ENCODE data around the gene IHH.
A peak's percentile ranks its signal among the peaks of the same experiment; 100 is the strongest.

The IHH gene

GRCh38 chr2:219034823-219035222 is 25.9 kb downstream of the IHH start:
- no peaks in the 10 kb centered on the region for H3K36me3 Mint-ChIP-seq (ENCODE audit: low read depth)
- no peak for TF ChIP-seq CTCF (IDR thresholded peaks at IDR 0.05)
- no peak overlapping the region for H3K4me3 Mint-ChIP-seq
- H3K27me3 Mint-ChIP-seq (ENCODE audit: low read depth, poor library complexity): peaks cover 80% of the 10 kb centered on the region
- DNase-seq: no peak
- no peaks in the 10 kb centered on the region for H3K4me1 Mint-ChIP-seq
- H3K27ac Mint-ChIP-seq: no peak overlapping the region
- H3K9me3 Mint-ChIP-seq: no peaks in the 10 kb centered on the region

- H3K36me3 Mint-ChIP-seq (ENCODE audit: low read depth): no peaks in the 10 kb centered on the region
- no peaks in the 10 kb centered on the region for H3K4me1 Mint-ChIP-seq
- H3K4me3 Mint-ChIP-seq: no peak overlapping the region
- H3K9me3 Mint-ChIP-seq: no peaks in the 10 kb centered on the region
- peaks cover 73% of the 10 kb centered on the region for H3K27me3 Mint-ChIP-seq (ENCODE audit: low read depth, poor library complexity)
- TF ChIP-seq CTCF (IDR thresholded peaks at IDR 0.05): no peak
- no peak for DNase-seq
- no peak overlapping the region for H3K27ac Mint-ChIP-seq
Observed at GRCh38 chr2:219032051-219032745, 28.5 kb downstream of the IHH start.

GRCh38 chr2:219031005-219031738 is 29.5 kb downstream of the IHH start:
- H3K4me1 Mint-ChIP-seq: no peaks in the 10 kb centered on the region
- H3K9me3 Mint-ChIP-seq: no peaks in the 10 kb centered on the region
- no peak for DNase-seq
- H3K4me3 Mint-ChIP-seq: no peak overlapping the region
- H3K36me3 Mint-ChIP-seq (ENCODE audit: low read depth): no peaks in the 10 kb centered on the region
- no peak overlapping the region for H3K27ac Mint-ChIP-seq
- peaks cover 72% of the 10 kb centered on the region for H3K27me3 Mint-ChIP-seq (ENCODE audit: low read depth, poor library complexity)
- TF ChIP-seq CTCF (IDR thresholded peaks at IDR 0.05): no peak

- no peaks in the 10 kb centered on the region for H3K4me1 Mint-ChIP-seq
- peaks cover 72% of the 10 kb centered on the region for H3K27me3 Mint-ChIP-seq (ENCODE audit: low read depth, poor library complexity)
Observed at GRCh38 chr2:219030177-219030940, 30.4 kb downstream of the IHH start.

GRCh38 chr2:219029829-219030165 is 30.9 kb downstream of the IHH start:
- H3K36me3 Mint-ChIP-seq (ENCODE audit: low read depth): no peaks in the 10 kb centered on the region
- no peaks in the 10 kb centered on the region for H3K4me1 Mint-ChIP-seq
- peak; percentile 99 for TF ChIP-seq CTCF (IDR thresholded peaks at IDR 0.05)
- H3K4me3 Mint-ChIP-seq: no peak overlapping the region
- peaks cover 69% of the 10 kb centered on the region for H3K27me3 Mint-ChIP-seq (ENCODE audit: low read depth, poor library complexity)
- no peaks in the 10 kb centered on the region for H3K9me3 Mint-ChIP-seq
- no peak overlapping the region for H3K27ac Mint-ChIP-seq
- DNase-seq: peak; percentile 85

More at GRCh38 chr2:219030177-219030940, 30.4 kb downstream of the IHH start:
- no peak overlapping the region for H3K27ac Mint-ChIP-seq
- DNase-seq: no peak
- no peak overlapping the region for H3K4me3 Mint-ChIP-seq
- TF ChIP-seq CTCF (IDR thresholded peaks at IDR 0.05): no peak
- H3K36me3 Mint-ChIP-seq (ENCODE audit: low read depth): no peaks in the 10 kb centered on the region
- no peaks in the 10 kb centered on the region for H3K9me3 Mint-ChIP-seq
